GM19397 (cell line): ENCODE data around the gene WDR90.
A peak's percentile ranks its signal among the peaks of the same experiment; 100 is the strongest.

Experiments
- ATAC-seq: cut with Tn5 transposase; IDR thresholded peaks from one replicate; pipeline ENCODE4 v1.9.1; 2021; ENCODE audit warnings: mild to moderate bottlenecking, moderate library complexity; ENCODE audit not compliant: unreplicated experiment

Gene WDR90

GRCh38 chr16:648781-649589, at the start of gene WDR90:
TSS of gene WDR90 (plus strand) at chr16:649365. CDS start at chr16:649417, 52 bp downstream.
- peak; percentile 69 for ATAC-seq

GRCh38 chr16:600781-601180, 48.4 kb upstream of the WDR90 start:
- ATAC-seq = no peak

DNA sequence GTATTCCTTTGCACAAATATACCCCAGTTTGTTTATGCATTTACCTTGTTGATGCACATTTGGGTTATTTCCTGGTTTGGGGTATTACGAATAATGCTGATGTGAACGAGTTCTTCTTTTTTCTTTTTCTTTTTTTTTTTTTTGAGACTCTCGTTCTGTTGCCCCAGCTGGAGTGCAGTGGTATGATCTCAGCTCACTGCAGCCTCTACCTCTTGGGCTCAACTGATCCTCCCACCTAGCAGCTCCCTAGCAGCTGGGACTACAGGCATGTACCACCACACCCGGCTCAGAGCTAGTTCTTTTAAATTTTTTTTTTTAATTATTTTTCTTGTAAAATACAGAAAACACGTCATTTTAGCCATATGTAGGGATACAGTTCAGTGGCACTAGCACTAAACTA, 45.2 kb upstream of the WDR90 start:
- ATAC-seq = no peak

- ATAC-seq = no peak
Measured at GRCh38 chr16:606656-607307, 42.4 kb upstream of the WDR90 start.

GRCh38 chr16:608019-608418, 41.1 kb upstream of the WDR90 start:
- ATAC-seq = no peak

DNA sequence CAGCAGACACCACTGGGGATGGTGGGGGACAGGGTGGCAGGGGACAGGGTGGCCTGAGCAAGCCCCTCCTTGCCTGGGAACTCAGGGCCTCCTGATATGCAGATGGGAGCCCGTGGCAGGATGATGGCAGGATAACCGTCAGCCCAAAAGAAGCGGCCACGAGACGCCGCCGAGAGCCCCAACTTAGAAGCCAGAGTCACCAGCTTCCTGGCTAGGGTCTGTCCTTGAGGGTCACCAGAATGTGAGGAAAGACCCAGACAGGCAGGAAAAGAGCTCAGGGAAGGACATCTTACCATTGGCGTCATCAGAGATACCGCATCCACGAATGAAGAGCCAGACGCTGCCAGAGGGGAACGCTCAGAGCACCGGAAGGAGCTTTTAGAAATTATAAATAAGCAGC, 39.8 kb upstream of the WDR90 start:
- no peak for ATAC-seq

GRCh38 chr16:609984-610383, 39.2 kb upstream of the WDR90 start:
- ATAC-seq = no peak

GRCh38 chr16:610513-611381, 38.4 kb upstream of the WDR90 start:
- ATAC-seq = no peak

GRCh38 chr16:615122-615521, 34.0 kb upstream of the WDR90 start:
- no peak for ATAC-seq

- no peak for ATAC-seq
Measured at GRCh38 chr16:616733-617586, 32.2 kb upstream of the WDR90 start.

- no peak for ATAC-seq
Measured at GRCh38 chr16:617855-618254, 31.3 kb upstream of the WDR90 start.

GRCh38 chr16:619476-620100, 29.6 kb upstream of the WDR90 start:
- no peak for ATAC-seq

GRCh38 chr16:620700-621525, 28.3 kb upstream of the WDR90 start:
- no peak for ATAC-seq

GRCh38 chr16:621526-622105, 27.5 kb upstream of the WDR90 start:
- no peak for ATAC-seq

GRCh38 chr16:622920-623280, 26.3 kb upstream of the WDR90 start:
- ATAC-seq = no peak

- ATAC-seq = no peak
Measured at GRCh38 chr16:624526-625070, 24.6 kb upstream of the WDR90 start.

GRCh38 chr16:625117-625976, 23.8 kb upstream of the WDR90 start:
- ATAC-seq = no peak
